GM19463 (cell line): ENCODE measurements around the gene RAD50.
"Not testable (repeated sequence)": the region's sequence is repeated elsewhere in the genome, so short reads cannot be mapped to it uniquely, and the experiment has no call there.

Source experiments
- ATAC-seq: cut with Tn5 transposase; IDR thresholded peaks from one replicate; pipeline ENCODE4 v1.9.1; 2021; ENCODE audit warnings: mild to moderate bottlenecking, moderate library complexity; ENCODE audit not compliant: unreplicated experiment

RAD50 gene

GRCh38 chr5:132691755-132692631 is 135.2 kb downstream of the RAD50 start:
- not testable (repeated sequence) for ATAC-seq

GRCh38 chr5:132692632-132692967 is 135.8 kb downstream of the RAD50 start:
- ATAC-seq, result no peak
